NCI-H1092 treated with DMSO at 0.1 percent for 48 hours (cell line): ENCODE results near the gene PCDHB7.
"Not testable (repeated sequence)": the region's sequence is repeated elsewhere in the genome, so short reads cannot be mapped to it uniquely, and the experiment has no call there.

Experiments
- DNase-seq: peaks from one replicate; lab custom pipeline; 2025; lab: John Stamatoyannopoulos, UW

PCDHB7 gene

GRCh38 chr5:141224844-141225243 lies 52.4 kb downstream of the PCDHB7 start:
- DNase-seq = not testable (repeated sequence)

GRCh38 chr5:141225421-141225820 lies 53.0 kb downstream of the PCDHB7 start:
- DNase-seq = not testable (repeated sequence)
